AG20443 (cell line): ENCODE measurements around the gene RIN1.
"Not testable (repeated sequence)": the region's sequence is repeated elsewhere in the genome, so short reads cannot be mapped to it uniquely, and the experiment has no call there.

Source experiments
- DNase-seq: peaks from one replicate; pipeline ENCODE4 v3.0.0; 2012; ENCODE audit warnings: low spot score, mixed read lengths

RIN1 gene

DNA sequence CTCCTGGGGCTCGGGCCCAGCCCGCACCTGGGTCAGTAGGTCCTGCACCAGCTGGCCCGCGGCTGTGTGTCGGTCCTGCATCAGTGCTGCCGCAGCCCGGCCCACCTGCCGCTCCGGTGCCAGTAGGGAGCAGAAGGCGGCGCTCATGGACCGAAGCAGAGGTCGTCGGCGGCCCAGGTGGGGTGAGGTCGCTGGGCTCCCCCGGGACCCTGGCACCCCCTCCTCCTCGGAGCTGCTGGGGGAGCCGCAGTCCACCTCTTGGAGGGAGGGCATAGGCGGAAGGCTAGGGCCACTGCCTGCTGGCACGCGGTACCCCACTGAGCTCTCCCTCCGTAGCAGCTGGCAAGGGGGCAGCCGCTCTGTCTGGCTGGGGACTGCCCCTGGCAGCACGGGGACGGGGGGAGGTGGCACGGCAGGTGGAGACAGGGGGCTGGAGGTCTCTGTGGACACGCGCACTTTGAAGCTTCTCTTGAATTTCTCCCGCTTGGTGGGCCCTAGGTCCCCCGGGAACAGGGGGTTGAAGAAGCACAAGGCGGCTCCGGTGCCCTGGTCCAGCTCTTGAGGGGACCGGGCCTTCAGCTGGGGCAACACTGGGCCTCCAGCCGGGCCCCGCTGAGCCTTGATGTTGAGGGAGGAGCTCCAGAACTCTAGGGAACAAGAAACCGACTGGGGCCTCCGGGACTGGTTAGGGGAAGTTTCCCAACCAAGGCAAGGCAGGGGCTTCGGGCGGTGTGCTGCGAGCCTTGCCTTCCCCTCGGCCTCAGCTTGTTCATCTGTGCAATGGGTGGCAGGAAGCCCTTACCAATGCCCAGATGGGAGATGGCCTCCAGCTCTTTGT is 1.4 kb downstream of the RIN1 start:
- no peak for DNase-seq

GRCh38 chr11:66333896-66334604 is 2.2 kb downstream of the RIN1 start:
- no peak for DNase-seq

- DNase-seq, result no peak
Measured at GRCh38 chr11:66333220-66333877, 2.9 kb downstream of the RIN1 start.

DNA sequence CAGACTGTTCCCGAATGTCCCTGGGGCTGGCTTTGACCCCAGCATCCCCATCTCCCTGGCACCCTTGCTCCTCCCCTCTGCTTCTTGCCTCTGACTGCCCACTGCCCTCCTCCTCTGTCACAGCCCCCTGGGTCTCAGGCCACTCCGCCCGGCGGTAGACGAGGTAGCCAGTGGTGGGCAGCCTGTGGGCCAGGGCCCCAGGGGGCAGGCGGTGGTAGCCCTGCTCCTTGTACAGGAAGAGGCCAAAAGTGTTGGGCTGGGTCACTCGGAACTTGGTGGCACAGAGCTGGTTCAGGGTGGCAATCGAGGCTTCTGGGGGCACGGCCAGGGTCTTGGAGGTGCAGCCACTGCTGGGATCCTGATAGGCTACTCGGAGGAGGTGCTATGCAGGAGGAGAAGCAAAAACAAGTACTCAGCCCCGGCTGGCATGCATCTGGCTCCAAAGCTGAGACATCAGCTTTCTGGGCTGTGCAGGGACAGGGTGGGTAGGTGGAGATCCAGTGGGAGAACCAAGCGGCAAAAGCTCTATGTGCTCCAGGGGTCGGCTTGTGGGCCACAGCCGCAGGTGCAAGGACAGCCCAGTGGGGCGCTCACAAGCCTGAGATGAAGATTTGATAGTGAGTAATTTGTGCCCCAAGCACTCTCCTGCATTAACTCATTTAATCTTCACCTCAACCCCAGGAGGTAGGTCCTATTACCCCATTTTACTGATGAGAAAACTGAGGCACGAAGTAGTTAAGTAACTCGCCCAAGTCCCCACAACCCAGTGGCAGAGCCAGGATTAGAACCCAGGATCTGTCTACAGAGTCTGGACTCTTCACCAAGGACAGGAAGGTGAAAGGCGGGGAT is 3.6 kb downstream of the RIN1 start:
- no peak for DNase-seq

- DNase-seq, result no peak
Measured at GRCh38 chr11:66331542-66332370, 4.5 kb downstream of the RIN1 start.

DNA sequence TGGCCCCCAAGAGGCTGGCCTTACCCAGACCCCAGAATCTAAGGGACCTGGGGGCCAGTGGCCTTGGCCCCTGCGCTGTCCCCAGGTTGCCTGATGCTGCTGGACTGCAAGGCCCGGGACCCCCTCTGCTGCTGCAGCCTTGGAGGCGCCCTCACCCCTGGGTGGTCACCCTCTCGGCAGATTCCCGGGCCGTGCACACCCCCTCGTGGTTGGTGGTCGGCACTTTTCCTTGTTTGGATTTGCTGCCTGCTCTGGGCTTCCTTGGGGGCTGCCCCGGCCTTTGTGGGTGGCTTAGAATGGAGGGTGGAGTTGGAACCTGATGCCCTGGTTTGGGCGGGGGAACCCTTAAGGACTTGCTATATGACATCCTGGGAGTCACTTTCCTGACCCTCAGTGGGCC is 5.3 kb downstream of the RIN1 start:
- no peak for DNase-seq

GRCh38 chr11:66329165-66329673 is 7.0 kb downstream of the RIN1 start:
- DNase-seq, result no peak

DNA sequence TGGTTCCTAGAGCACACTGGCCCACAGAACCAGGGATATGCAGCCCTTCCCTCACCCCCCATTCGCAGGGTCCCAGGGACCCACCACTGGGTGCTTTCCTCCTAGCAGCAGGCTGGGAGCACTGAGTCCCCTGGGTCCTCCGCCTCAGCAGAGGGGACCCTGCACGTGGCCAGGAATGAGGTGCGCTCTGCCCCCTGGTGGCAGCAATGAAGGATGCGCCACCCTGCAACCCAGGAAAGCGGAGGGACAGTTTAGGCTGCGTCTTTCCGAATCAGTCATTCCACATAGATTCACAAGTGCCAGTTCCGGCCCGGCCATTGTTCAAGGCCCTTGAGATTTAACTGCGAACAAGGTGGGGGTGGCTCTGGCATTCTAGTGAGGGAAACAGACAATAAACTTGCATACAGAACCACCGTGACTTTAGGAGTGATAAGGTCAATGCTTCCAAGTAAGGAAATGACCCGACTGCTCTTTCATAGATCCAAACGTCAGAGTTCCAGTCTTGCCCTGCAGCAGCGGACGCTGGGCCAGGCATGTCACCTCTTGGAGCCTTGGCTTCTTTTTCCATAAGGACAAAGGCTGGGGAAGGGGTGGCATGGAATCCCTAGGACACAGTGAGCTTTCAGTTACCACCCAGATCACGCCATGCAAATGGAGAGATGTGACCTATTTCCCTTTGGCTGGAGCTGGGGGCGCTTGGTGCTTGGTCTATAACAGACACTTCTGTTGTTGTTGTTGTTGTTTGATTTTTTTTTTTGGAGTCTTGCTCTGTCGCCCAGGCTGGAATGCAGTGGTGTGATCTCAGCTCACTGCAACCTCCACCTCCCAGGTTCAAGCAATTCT is 7.7 kb downstream of the RIN1 start:
- peak; percentile 77 for DNase-seq

- DNase-seq, result no peak
Measured at GRCh38 chr11:66328031-66328301, 8.3 kb downstream of the RIN1 start.

DNA sequence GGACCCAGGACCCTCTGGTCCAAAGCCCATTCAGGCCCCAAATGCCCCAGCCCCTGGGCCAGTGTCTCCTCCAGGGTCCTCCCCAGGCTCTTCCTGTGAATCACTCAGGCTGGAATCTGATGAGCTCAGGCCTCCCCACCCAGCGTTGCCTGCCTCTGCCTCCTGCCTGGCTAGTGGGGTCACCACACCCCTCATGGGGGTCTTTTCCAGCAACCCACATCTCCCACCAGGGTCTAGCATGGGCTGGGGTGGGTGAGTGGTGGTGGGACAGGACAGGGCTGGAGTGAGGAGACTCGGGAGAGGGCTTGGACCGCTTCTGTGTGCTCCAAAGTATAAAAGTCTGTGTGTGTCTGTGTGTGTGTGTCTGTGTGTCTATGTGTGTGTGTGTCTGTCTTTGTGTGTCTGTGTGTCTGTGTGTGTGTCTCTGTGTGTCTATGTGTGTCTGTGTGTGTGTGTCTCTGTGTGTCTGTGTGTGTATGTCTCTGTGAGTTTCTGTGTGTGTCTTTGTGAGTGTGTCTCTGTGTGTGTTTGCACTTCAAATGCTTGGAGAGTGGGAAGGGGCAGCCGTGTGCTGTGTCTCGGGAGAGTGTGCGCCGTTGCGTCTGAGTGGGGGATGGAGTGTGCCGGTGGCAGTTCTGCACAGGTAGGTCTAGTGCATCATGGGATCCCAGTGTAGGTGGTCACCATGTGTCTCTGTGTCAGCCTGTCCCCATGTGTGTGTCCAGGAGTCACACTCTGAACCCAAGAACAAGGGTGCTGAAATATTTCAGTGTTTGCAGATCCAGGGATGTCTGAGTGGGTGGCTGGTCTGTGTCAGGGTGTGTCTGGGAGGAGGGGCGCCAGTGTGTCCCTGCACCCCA is 8.8 kb downstream of the RIN1 start:
- DNase-seq, result peak; percentile 73

DNA sequence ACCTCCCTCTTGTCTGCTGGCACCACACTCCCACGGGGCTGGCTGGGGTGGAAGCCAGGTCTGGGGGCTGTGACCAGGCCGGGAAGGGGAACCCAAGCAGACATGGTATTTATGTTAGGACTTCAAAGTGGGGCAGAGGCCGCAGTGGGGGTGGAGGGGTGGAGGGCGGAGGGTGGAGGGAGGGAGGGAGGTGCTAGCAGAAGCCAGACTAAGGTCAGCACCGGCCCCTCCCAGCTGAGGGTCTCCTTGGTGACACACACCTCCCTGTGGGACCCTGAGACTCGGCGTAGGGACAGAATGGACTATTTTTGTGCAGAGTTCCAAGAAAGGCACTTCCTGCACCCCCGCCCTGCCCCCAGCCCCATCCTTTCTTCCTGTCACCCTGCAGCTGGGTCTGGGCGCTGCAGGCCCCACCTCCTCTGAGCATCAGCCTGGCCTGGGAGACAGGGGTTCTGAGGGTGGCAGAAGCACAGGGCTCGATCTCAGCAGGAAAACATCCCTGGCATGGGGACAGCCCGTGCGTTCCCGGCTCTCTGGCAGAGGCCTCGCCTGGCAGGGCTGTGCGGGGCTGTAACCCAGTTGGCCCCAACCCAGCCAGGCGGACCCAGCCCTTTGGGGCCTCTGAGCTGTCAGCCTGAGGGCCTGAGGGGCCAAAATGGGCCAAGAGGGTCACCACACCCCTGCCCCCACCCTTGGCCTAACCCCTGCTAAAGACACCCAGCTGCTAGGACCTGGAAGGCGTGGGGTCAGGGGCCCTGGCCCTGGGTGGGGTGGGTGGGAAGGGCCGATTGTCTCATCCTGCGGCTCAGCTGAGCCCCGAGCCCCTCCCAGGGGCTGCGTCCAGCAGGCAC is 9.7 kb downstream of the RIN1 start:
- peak; percentile 63 for DNase-seq

DNA sequence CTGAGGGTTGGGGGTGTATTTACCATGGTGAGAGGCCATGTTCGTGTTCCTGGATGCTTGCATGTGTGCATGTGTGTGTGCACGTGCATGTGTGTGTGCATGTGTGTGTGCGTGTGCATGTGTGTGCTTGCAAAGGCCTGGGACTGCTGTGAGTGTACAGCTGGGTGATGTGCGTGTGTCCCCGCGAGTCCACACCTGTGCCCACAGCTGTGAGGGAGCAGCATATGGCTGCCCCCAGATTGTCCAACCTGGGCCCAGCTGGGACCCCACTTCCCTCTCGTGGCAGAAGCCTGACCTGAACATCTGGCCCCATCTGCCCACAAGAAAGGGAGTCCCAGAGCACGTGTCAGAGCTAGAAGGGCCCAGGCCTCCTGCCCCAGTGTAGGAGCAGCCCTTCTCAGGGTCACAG is 11.0 kb downstream of the RIN1 start:
- no peak for DNase-seq

GRCh38 chr11:66324664-66325063 is 11.6 kb downstream of the RIN1 start:
- peak; percentile 50 for DNase-seq

DNA sequence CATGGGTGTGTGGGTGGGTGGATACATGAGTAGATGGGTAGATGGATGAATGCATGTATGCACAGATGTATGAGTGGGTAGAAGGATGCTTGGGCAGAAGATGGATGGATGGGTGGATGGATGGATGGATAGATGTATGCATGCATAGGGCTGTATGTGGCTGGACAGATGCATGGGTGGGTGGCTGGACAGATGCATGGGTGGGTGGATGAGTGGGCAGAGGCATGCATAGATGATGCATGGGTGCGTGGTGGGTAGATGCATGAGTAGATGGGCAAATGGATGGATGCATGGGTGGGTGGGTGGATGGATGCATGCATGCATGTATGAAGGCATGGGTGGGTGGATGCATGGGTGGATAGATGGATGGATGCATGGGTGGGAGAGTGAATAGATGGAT is 12.6 kb downstream of the RIN1 start:
- no peak for DNase-seq

- DNase-seq, result peak; percentile 70
Measured at GRCh38 chr11:66322732-66323427, 13.4 kb downstream of the RIN1 start.

DNA sequence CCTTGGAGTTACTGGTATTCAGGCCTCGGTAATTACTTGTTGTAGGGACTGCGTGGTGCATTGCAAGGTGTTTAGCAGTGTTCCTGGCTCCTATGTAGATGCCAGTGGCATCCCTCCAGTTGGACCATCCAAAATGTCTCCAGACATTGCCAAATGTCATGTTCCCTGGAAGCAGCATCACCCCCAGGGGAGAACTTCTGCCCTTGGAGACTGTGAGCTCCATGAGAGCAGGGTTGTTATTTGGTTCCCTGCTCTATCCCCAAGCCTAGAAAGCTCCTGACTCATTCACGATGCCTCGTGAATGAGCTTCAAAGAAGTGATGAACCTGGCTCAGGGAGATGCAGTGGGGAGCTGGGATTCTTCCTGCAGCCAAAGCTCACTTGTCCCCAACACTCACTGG is 14.6 kb downstream of the RIN1 start:
- no peak for DNase-seq

- DNase-seq, result not testable (repeated sequence)
Measured at GRCh38 chr11:66320748-66321147, 15.5 kb downstream of the RIN1 start.

DNA sequence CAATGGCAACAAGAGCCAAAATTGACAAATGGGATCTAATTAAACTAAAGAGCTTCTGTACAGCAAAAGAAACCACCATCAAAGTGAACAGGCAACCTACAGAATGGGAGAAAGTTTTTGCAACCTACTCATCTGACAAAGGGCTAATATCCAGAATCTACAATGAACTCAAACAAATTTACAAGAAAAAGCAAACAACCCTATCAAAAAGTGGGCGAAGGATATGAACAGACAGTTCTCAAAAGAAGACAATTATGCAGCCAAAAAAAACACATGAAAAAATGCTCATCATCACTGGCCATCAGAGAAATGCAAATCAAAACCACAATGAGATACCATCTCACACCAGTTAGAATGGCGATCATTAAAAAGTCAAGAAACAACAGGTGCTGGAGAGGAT is 15.9 kb downstream of the RIN1 start:
- DNase-seq, result not testable (repeated sequence)
